K562 (cell line): ENCODE results near the gene ARRB2.

Experiments used
- CHD2 ChIP-seq: IDR thresholded peaks from 2 replicates; pipeline ENCODE4 v1.6.1; 2011; ENCODE audit warnings: low read depth, low read length
- POLR2A ChIP-seq: fragments of 450-650 bp; conservative IDR thresholded peaks from 2 replicates; pipeline ENCODE4 v1.6.1; 2016
- POLR2AphosphoS2 ChIP-seq: IDR thresholded peaks from 2 replicates; pipeline ENCODE4 v1.6.1; 2012; ENCODE audit warnings: low read length, improper control_type of control experiment
- SNIP1 ChIP-seq: fragments of 450-650 bp; IDR thresholded peaks from 2 replicates; pipeline ENCODE4 v1.7.1; 2017; ENCODE audit warnings: low read depth, mild to moderate bottlenecking
- SREBF1 ChIP-seq: fragments of 150-350 bp; IDR thresholded peaks from 2 replicates; pipeline ENCODE4 v1.6.1; 2014; ENCODE audit warnings: antibody characterized with exemption, low read depth, low read length, borderline replicate concordance
- TAF7 ChIP-seq: fragments of 450-650 bp; IDR thresholded peaks from 2 replicates; pipeline ENCODE4 v1.6.1; 2016; ENCODE audit warnings: missing genetic modification characterization, missing compliant biosample characterization
- ZNF146 ChIP-seq: IDR thresholded peaks from one replicate; pipeline ENCODE4 v1.6.1; 2018; ENCODE audit warnings: missing compliant biosample characterization; ENCODE audit not compliant: unreplicated experiment
- TF ChIP-seq, protein P1 (sequence below), 2 experiments: fragments of 450-650 bp; formaldehyde crosslinking in 1 of 2; IDR thresholded peaks; 2 replicates each; pipeline versions ENCODE4 v1.4.0 to v1.6.1; 2014 to 2020; ENCODE audit warnings: mild to moderate bottlenecking in 2 of 2, borderline replicate concordance in 1 of 2, low read depth in 1 of 2
- TF ChIP-seq, protein P2 (sequence below), 3 experiments: IDR thresholded peaks in 2 of 3; conservative IDR thresholded peaks in 1 of 3; 2 replicates each; pipeline ENCODE4 v1.5.1; 2011 to 2012; ENCODE audit warnings: low read length in 3 of 3, mild to moderate bottlenecking in 3 of 3, control low read depth in 2 of 3, improper control_type of control experiment in 1 of 3, inconsistent platforms in 1 of 3, low read depth in 1 of 3, mixed read lengths in 1 of 3, moderate library complexity in 1 of 3; ENCODE audit not compliant: insufficient read depth in 2 of 3
- TF ChIP-seq, protein P3 (sequence below): sonication (generic); formaldehyde crosslinking; IDR thresholded peaks from 2 replicates; pipeline ENCODE4 v1.8.0; 2022; ENCODE audit warnings: mild to moderate bottlenecking, missing genetic modification reagents
- TF ChIP-seq, protein P4 (sequence below): fragments of 250-450 bp; sonication (Bioruptor Pico); IDR thresholded peaks from 2 replicates; pipeline ENCODE4 v1.8.0; 2021; ENCODE audit warnings: mild to moderate bottlenecking, moderate library complexity

DNA sequence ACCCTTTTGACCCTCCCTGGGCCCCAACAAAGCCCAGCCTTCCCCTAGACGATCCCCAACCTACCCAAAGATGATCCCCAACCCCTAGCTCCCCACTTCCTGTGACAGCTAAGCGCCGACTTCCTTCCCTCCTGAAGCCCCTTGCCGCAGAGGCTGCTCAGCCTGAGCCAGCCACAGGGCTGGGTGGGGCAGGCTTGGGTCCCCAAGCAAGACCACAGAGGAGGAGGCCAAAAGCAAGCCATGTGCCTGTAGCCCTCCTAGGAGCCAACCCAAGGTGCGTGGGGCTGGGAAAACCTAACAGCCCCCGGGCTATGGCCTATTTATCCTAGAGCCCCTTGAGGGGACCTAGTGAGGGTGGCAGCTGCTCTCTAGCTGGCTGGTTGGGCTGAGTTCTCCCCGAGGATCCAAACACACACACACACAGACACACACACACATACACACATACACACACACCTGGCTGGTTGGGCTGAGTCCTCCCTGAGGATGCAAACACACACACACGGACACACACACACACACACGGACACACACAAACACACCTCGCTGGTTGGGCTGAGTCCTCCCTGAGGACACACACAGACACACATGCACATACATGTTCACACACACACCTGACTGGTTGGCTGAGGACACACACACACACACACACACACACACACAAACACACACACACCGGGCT is 4.8 kb downstream of the ARRB2 start:
- TF ChIP-seq POLR2A (no peak), SREBF1 (no peak), TAF7 (no peak), POLR2AphosphoS2 (no peak), SNIP1 (no peak), CHD2 (no peak), ZNF146 (no peak)
- TF ChIP-seq, protein P1, sequence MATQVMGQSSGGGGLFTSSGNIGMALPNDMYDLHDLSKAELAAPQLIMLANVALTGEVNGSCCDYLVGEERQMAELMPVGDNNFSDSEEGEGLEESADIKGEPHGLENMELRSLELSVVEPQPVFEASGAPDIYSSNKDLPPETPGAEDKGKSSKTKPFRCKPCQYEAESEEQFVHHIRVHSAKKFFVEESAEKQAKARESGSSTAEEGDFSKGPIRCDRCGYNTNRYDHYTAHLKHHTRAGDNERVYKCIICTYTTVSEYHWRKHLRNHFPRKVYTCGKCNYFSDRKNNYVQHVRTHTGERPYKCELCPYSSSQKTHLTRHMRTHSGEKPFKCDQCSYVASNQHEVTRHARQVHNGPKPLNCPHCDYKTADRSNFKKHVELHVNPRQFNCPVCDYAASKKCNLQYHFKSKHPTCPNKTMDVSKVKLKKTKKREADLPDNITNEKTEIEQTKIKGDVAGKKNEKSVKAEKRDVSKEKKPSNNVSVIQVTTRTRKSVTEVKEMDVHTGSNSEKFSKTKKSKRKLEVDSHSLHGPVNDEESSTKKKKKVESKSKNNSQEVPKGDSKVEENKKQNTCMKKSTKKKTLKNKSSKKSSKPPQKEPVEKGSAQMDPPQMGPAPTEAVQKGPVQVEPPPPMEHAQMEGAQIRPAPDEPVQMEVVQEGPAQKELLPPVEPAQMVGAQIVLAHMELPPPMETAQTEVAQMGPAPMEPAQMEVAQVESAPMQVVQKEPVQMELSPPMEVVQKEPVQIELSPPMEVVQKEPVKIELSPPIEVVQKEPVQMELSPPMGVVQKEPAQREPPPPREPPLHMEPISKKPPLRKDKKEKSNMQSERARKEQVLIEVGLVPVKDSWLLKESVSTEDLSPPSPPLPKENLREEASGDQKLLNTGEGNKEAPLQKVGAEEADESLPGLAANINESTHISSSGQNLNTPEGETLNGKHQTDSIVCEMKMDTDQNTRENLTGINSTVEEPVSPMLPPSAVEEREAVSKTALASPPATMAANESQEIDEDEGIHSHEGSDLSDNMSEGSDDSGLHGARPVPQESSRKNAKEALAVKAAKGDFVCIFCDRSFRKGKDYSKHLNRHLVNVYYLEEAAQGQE (IDR thresholded peaks at IDR 0.05; ENCODE audit: borderline replicate concordance) = no peak
- TF ChIP-seq, protein P1 (CRISPR knock-in tag; IDR thresholded peaks at IDR 0.05; ENCODE audit: low read depth) = no peak
- TF ChIP-seq, protein P2, sequence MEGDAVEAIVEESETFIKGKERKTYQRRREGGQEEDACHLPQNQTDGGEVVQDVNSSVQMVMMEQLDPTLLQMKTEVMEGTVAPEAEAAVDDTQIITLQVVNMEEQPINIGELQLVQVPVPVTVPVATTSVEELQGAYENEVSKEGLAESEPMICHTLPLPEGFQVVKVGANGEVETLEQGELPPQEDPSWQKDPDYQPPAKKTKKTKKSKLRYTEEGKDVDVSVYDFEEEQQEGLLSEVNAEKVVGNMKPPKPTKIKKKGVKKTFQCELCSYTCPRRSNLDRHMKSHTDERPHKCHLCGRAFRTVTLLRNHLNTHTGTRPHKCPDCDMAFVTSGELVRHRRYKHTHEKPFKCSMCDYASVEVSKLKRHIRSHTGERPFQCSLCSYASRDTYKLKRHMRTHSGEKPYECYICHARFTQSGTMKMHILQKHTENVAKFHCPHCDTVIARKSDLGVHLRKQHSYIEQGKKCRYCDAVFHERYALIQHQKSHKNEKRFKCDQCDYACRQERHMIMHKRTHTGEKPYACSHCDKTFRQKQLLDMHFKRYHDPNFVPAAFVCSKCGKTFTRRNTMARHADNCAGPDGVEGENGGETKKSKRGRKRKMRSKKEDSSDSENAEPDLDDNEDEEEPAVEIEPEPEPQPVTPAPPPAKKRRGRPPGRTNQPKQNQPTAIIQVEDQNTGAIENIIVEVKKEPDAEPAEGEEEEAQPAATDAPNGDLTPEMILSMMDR (IDR thresholded peaks at IDR 0.05 in 2 of 3, conservative IDR thresholded peaks at IDR 0.05 in 1 of 3; ENCODE audit: insufficient read depth in 2 of 3, low read depth in 1 of 3, low read length in 3 of 3) = no peak
- TF ChIP-seq, protein P3, sequence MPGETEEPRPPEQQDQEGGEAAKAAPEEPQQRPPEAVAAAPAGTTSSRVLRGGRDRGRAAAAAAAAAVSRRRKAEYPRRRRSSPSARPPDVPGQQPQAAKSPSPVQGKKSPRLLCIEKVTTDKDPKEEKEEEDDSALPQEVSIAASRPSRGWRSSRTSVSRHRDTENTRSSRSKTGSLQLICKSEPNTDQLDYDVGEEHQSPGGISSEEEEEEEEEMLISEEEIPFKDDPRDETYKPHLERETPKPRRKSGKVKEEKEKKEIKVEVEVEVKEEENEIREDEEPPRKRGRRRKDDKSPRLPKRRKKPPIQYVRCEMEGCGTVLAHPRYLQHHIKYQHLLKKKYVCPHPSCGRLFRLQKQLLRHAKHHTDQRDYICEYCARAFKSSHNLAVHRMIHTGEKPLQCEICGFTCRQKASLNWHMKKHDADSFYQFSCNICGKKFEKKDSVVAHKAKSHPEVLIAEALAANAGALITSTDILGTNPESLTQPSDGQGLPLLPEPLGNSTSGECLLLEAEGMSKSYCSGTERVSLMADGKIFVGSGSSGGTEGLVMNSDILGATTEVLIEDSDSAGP = no peak
- TF ChIP-seq, protein P4, sequence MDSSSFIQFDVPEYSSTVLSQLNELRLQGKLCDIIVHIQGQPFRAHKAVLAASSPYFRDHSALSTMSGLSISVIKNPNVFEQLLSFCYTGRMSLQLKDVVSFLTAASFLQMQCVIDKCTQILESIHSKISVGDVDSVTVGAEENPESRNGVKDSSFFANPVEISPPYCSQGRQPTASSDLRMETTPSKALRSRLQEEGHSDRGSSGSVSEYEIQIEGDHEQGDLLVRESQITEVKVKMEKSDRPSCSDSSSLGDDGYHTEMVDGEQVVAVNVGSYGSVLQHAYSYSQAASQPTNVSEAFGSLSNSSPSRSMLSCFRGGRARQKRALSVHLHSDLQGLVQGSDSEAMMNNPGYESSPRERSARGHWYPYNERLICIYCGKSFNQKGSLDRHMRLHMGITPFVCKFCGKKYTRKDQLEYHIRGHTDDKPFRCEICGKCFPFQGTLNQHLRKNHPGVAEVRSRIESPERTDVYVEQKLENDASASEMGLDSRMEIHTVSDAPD (CRISPR knock-in tag) = no peak
